WTC11 (cell line): ENCODE measurements around the gene SRSF9. TPM values are rescaled to one million over a fixed set of nuclear protein-coding genes. Genes with fewer than 3 reads are reported as not detected.
A peak's percentile ranks its signal among the peaks of the same experiment; 100 is the strongest.

Source experiments
- ATAC-seq: fragments of 200-7000 bp; cut with Tn5 transposase; 2 replicates; pipeline ENCODE4 v1.10.0; 2021; ENCODE audit warnings: mild to moderate bottlenecking, moderate library complexity
- CTCF ChIA-PET: fragments of 300-600 bp; sonication (Branson Sonifier 250); formaldehyde crosslinking; loops from one replicate; lab custom pipeline; 2021; ENCODE audit warnings: antibody characterized with exemption; lab: Charles Lee
- POLR2A ChIA-PET: fragments of 350-600 bp; sonication (Branson Sonifier 250); formaldehyde crosslinking; loops from one replicate; lab custom pipeline; 2021; ENCODE audit warnings: antibody characterized with exemption; lab: Charles Lee
- DNase-seq: peaks from one replicate; pipeline ENCODE4 v3.0.0; 2021; ENCODE audit warnings: low spot score
- H3K27ac Mint-ChIP-seq: 2 replicates; pipeline ENCODE4 v1.8.0; 2021; ENCODE audit warnings: mixed read lengths
- H3K27me3 Mint-ChIP-seq: 2 replicates; pipeline ENCODE4 v1.8.0; 2021; ENCODE audit warnings: low read depth, mild to moderate bottlenecking, moderate library complexity, mixed read lengths
- H3K36me3 Mint-ChIP-seq: 2 replicates; pipeline ENCODE4 v1.8.0; 2021; ENCODE audit warnings: mixed read lengths
- H3K4me1 Mint-ChIP-seq: 2 replicates; pipeline ENCODE4 v1.8.0; 2022; ENCODE audit warnings: mixed read lengths
- H3K4me3 Mint-ChIP-seq: 2 replicates; pipeline ENCODE4 v1.8.0; 2021; ENCODE audit warnings: mild to moderate bottlenecking, moderate library complexity, mixed read lengths
- H3K9me3 Mint-ChIP-seq: 2 replicates; pipeline ENCODE4 v1.8.0; 2021; ENCODE audit warnings: mixed read lengths
- ATF2 ChIP-seq: sonication (generic); formaldehyde crosslinking; IDR thresholded peaks from 2 replicates; pipeline ENCODE4 v1.8.1; 2022; ENCODE audit warnings: low read depth, missing genetic modification reagents, borderline replicate concordance
- CREB1 ChIP-seq: sonication (generic); formaldehyde crosslinking; IDR thresholded peaks from 2 replicates; pipeline ENCODE4 v1.8.0; 2023; ENCODE audit warnings: mild to moderate bottlenecking, missing genetic modification reagents
- ELF4 ChIP-seq: sonication (generic); formaldehyde crosslinking; IDR thresholded peaks from 2 replicates; pipeline ENCODE4 v1.8.1; 2022; ENCODE audit warnings: low read depth, mild to moderate bottlenecking, moderate library complexity, missing genetic modification reagents
- ESRRA ChIP-seq: sonication (generic); formaldehyde crosslinking; IDR thresholded peaks from 2 replicates; pipeline ENCODE4 v1.8.1; 2022; ENCODE audit warnings: mild to moderate bottlenecking, missing genetic modification reagents, borderline replicate concordance
- FOXK1 ChIP-seq: sonication (generic); formaldehyde crosslinking; IDR thresholded peaks from 2 replicates; pipeline ENCODE4 v1.8.0; 2022; ENCODE audit warnings: mild to moderate bottlenecking, moderate library complexity, missing genetic modification reagents
- GTF2I ChIP-seq: fragments of 250-450 bp; sonication (Bioruptor Pico); conservative IDR thresholded peaks from 2 replicates; pipeline ENCODE4 v1.4.0; 2021; ENCODE audit warnings: mild to moderate bottlenecking
- JAZF1 ChIP-seq: fragments of 250-450 bp; sonication (Bioruptor Pico); IDR thresholded peaks from 2 replicates; pipeline ENCODE4 v1.9.0; 2021; ENCODE audit warnings: moderate library complexity, mild to moderate bottlenecking, inconsistent platforms
- KAT7 ChIP-seq: sonication (generic); formaldehyde crosslinking; IDR thresholded peaks from 2 replicates; pipeline ENCODE4 v1.8.1; 2023; ENCODE audit warnings: missing genetic modification reagents, mild to moderate bottlenecking, borderline replicate concordance
- OVOL2 ChIP-seq: fragments of 250-450 bp; sonication (Bioruptor Pico); IDR thresholded peaks from 2 replicates; pipeline ENCODE4 v1.9.0; 2021; ENCODE audit warnings: mild to moderate bottlenecking, borderline replicate concordance
- PRRX2 ChIP-seq: fragments of 250-450 bp; sonication (Bioruptor Pico); IDR thresholded peaks from 2 replicates; pipeline ENCODE4 v1.8.0; 2021; ENCODE audit warnings: mild to moderate bottlenecking
- RELA ChIP-seq: sonication (generic); formaldehyde crosslinking; IDR thresholded peaks from 2 replicates; pipeline ENCODE4 v1.8.1; 2022; ENCODE audit warnings: missing genetic modification reagents, mild to moderate bottlenecking, borderline replicate concordance
- RORB ChIP-seq: fragments of 250-450 bp; sonication (Bioruptor Pico); IDR thresholded peaks from 2 replicates; pipeline ENCODE4 v1.9.0; 2021; ENCODE audit warnings: mild to moderate bottlenecking
- SP1 ChIP-seq: sonication (generic); formaldehyde crosslinking; conservative IDR thresholded peaks from 2 replicates; pipeline ENCODE4 v1.8.1; 2022; ENCODE audit warnings: missing genetic modification reagents
- TEAD4 ChIP-seq: sonication (generic); formaldehyde crosslinking; IDR thresholded peaks from 2 replicates; pipeline ENCODE4 v1.8.0; 2022; ENCODE audit warnings: mild to moderate bottlenecking, missing genetic modification reagents
- USF1 ChIP-seq: sonication (generic); formaldehyde crosslinking; IDR thresholded peaks from 2 replicates; pipeline ENCODE4 v1.8.0; 2022; ENCODE audit warnings: mild to moderate bottlenecking, missing genetic modification reagents
- ZBTB43 ChIP-seq: sonication (generic); formaldehyde crosslinking; IDR thresholded peaks from 2 replicates; pipeline ENCODE4 v1.8.1; 2023; ENCODE audit warnings: mild to moderate bottlenecking, missing genetic modification reagents
- ZNF121 ChIP-seq: sonication (generic); formaldehyde crosslinking; IDR thresholded peaks from 2 replicates; pipeline ENCODE4 v1.8.0; 2023; ENCODE audit warnings: missing genetic modification reagents
- ZNF232 ChIP-seq: sonication (generic); formaldehyde crosslinking; IDR thresholded peaks from 2 replicates; pipeline ENCODE4 v1.8.0; 2022; ENCODE audit warnings: mild to moderate bottlenecking, missing genetic modification reagents
- ZSCAN18 ChIP-seq: fragments of 250-450 bp; sonication (Bioruptor Pico); IDR thresholded peaks from 2 replicates; pipeline ENCODE4 v2.1.2; 2022; ENCODE audit warnings: mild to moderate bottlenecking, moderate library complexity
- total RNA-seq: library from RNA; stranded (reverse); gene quantifications from 3 replicates; pipeline ENCODE4 v1.2.3, GENCODE V29; 2021
- TF ChIP-seq, protein P1 (sequence below): sonication (generic); formaldehyde crosslinking; IDR thresholded peaks from 2 replicates; pipeline ENCODE4 v1.8.1; 2022; ENCODE audit warnings: missing genetic modification reagents, borderline replicate concordance
- TF ChIP-seq, protein P2 (sequence below): sonication (generic); formaldehyde crosslinking; IDR thresholded peaks from 2 replicates; pipeline ENCODE4 v1.8.1; 2023; ENCODE audit warnings: mild to moderate bottlenecking, missing genetic modification reagents, moderate library complexity
- TF ChIP-seq, protein P3 (sequence below): fragments of 250-450 bp; sonication (Bioruptor Pico); IDR thresholded peaks from 2 replicates; pipeline ENCODE4 v1.9.0; 2021; ENCODE audit warnings: mild to moderate bottlenecking, borderline replicate concordance

The SRSF9 gene
- total RNA-seq, 1 experiment from 2014 or later, result 286 TPM

DNA sequence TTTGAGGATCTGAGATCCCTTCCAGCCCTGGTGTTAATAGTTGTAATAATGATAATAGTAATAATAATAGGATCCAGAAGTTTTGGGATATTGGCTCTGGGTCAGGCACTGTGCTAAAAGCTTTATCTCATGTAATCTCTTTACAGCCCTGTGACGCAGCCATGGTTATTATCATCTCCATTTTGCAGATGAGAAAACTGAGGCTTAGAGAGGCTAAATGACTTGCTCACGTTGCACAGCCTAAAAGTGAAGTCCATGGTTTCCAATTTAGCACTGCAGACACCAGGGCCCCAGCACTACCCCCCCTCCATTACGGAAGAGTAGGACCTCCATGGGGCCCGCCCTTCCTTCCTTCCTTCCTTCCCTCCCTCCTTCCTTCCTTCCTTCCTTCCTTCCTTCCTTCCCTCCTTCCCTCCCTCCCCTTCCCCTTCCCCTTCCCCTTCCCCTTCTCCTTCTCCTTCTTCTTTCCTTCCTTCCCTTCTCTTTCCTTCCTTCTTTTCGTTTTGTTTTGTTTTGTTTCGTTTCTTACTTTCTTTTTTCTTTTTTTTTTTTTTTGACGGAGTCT, 46.6 kb downstream of the SRSF9 start:
- H3K4me1 Mint-ChIP-seq, result peaks cover 7% of the 10 kb centered on the region
- H3K9me3 Mint-ChIP-seq, result no peaks in the 10 kb centered on the region
- TF ChIP-seq RELA (CRISPR knock-in tag) (no peak), ZNF121 (CRISPR knock-in tag) (no peak), ZBTB43 (CRISPR knock-in tag) (no peak), CREB1 (CRISPR knock-in tag) (no peak), PRRX2 (CRISPR knock-in tag) (no peak), KAT7 (CRISPR knock-in tag) (no peak), OVOL2 (CRISPR knock-in tag) (no peak), USF1 (no peak), GTF2I (CRISPR knock-in tag) (no peak), FOXK1 (CRISPR knock-in tag) (no peak)
- TF ChIP-seq, protein P1, sequence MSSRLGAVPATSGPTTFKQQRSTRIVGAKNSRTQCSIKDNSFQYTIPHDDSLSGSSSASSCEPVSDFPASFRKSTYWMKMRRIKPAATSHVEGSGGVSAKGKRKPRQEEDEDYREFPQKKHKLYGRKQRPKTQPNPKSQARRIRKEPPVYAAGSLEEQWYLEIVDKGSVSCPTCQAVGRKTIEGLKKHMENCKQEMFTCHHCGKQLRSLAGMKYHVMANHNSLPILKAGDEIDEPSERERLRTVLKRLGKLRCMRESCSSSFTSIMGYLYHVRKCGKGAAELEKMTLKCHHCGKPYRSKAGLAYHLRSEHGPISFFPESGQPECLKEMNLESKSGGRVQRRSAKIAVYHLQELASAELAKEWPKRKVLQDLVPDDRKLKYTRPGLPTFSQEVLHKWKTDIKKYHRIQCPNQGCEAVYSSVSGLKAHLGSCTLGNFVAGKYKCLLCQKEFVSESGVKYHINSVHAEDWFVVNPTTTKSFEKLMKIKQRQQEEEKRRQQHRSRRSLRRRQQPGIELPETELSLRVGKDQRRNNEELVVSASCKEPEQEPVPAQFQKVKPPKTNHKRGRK (CRISPR knock-in tag), result no peak
- no peak for DNase-seq
- no peak for ATAC-seq
- peaks cover 28% of the 10 kb centered on the region for H3K27me3 Mint-ChIP-seq
- H3K4me3 Mint-ChIP-seq, result no peak overlapping the region
- POLR2A ChIA-PET, result interaction anchor here (0.7 kb wide), 3 partner anchors 8 to 67 kb away, joined by 3 to 5 read pairs (median 4); no protein-coding TSS in a partner anchor
- CTCF ChIA-PET, result interaction anchor here (0.9 to 1.2 kb wide), 3 partner anchors 15 to 56 kb away, joined by 3 to 7 read pairs (median 5); partner anchors contain the start of gene COX6A1
- H3K36me3 Mint-ChIP-seq, result no peaks in the 10 kb centered on the region
- no peak overlapping the region for H3K27ac Mint-ChIP-seq

DNA sequence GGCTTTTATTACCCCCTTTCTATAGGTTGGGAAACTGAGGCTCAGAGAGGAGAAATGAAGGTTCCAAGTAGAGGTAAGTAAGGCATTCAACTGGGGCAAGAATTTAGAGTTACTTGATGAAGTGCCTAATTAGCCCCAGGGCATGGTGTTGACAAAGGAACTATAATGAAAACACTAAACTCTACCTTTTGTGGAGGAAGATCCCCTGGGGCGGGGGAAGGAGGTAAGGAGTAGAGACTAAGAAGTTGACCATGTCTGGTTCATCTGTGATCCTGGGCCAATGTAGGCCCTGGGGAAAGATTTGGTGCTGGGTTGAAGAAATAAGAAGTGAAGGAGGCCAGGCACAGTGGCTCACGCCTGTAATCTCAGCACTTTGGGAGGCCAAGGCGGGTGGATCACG, 47.8 kb downstream of the SRSF9 start:
- DNase-seq, result peak; percentile 19
- no peak overlapping the region; the same call in 1 of the 2 replicates for H3K27ac Mint-ChIP-seq
- H3K4me3 Mint-ChIP-seq, result no peak overlapping the region
- peaks cover 28% of the 10 kb centered on the region for H3K27me3 Mint-ChIP-seq
- ChIA-PET CTCF (interaction anchor here (1.1 to 4.1 kb wide), 2 partner anchors 8 to 54 kb away, joined by 3 to 17 read pairs; no protein-coding TSS in a partner anchor), POLR2A (no interaction called here)
- peak; percentile 86 for ATAC-seq
- H3K36me3 Mint-ChIP-seq, result no peaks in the 10 kb centered on the region
- H3K4me1 Mint-ChIP-seq, result peaks cover 7% of the 10 kb centered on the region
- no peaks in the 10 kb centered on the region for H3K9me3 Mint-ChIP-seq
- TF ChIP-seq SP1 (CRISPR knock-in tag) (no peak), RORB (CRISPR knock-in tag) (no peak), ELF4 (CRISPR knock-in tag) (no peak), ESRRA (no peak), TEAD4 (CRISPR knock-in tag) (no peak), ZSCAN18 (CRISPR knock-in tag) (no peak), ATF2 (CRISPR knock-in tag) (no peak), KAT7 (CRISPR knock-in tag) (no peak), ZNF232 (CRISPR knock-in tag) (no peak), JAZF1 (CRISPR knock-in tag) (no peak)
- TF ChIP-seq, protein P2, sequence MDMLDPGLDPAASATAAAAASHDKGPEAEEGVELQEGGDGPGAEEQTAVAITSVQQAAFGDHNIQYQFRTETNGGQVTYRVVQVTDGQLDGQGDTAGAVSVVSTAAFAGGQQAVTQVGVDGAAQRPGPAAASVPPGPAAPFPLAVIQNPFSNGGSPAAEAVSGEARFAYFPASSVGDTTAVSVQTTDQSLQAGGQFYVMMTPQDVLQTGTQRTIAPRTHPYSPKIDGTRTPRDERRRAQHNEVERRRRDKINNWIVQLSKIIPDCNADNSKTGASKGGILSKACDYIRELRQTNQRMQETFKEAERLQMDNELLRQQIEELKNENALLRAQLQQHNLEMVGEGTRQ (CRISPR knock-in tag), result no peak
- TF ChIP-seq, protein P3, sequence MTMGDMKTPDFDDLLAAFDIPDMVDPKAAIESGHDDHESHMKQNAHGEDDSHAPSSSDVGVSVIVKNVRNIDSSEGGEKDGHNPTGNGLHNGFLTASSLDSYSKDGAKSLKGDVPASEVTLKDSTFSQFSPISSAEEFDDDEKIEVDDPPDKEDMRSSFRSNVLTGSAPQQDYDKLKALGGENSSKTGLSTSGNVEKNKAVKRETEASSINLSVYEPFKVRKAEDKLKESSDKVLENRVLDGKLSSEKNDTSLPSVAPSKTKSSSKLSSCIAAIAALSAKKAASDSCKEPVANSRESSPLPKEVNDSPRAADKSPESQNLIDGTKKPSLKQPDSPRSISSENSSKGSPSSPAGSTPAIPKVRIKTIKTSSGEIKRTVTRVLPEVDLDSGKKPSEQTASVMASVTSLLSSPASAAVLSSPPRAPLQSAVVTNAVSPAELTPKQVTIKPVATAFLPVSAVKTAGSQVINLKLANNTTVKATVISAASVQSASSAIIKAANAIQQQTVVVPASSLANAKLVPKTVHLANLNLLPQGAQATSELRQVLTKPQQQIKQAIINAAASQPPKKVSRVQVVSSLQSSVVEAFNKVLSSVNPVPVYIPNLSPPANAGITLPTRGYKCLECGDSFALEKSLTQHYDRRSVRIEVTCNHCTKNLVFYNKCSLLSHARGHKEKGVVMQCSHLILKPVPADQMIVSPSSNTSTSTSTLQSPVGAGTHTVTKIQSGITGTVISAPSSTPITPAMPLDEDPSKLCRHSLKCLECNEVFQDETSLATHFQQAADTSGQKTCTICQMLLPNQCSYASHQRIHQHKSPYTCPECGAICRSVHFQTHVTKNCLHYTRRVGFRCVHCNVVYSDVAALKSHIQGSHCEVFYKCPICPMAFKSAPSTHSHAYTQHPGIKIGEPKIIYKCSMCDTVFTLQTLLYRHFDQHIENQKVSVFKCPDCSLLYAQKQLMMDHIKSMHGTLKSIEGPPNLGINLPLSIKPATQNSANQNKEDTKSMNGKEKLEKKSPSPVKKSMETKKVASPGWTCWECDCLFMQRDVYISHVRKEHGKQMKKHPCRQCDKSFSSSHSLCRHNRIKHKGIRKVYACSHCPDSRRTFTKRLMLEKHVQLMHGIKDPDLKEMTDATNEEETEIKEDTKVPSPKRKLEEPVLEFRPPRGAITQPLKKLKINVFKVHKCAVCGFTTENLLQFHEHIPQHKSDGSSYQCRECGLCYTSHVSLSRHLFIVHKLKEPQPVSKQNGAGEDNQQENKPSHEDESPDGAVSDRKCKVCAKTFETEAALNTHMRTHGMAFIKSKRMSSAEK (CRISPR knock-in tag), result no peak
